ENCODE measurements around the gene HINFP.

DNA sequence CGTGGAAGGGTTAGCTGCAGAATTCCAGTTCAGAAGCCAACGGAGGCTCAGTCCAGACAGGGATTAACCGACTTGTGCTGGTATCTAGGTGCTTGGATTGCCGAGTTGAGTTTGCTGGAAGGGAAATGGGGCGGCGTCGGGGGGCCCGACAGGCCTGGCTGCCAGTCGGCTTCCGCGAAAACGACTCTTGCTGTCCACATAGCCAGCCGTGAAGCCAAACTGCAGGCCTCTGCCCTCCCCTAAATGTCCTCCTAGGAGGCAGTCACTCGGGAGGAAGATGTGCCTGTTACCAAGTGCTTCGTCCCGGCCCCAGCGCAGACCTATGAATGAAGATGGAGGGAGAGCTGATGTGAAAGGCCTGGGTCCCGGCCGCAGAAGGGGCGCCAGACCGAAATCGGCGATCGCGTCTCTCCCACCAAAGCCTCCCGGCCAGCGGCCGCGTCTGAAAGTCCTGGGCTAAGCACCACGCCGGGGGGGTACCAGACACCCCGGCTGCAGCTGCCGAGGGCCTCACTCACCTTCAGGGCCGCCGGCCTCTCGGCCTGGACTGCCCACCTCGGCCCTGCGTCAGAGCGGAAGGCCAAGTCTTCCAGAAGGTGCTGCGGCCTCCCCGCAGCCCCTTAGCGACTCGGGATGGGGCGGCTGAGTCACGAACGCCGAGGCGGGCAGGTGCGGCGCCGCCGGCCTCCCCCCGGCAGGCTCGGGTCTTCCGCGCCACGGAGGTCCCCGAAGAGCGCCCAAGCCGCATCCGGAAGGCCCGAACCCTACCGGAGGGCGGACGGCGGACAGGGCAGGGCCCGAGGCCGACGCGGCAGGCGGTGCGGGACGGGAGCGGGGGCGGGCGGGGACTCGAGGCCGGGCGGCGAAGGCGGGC, 27.2 kb upstream of the HINFP start:
- TF ChIP-seq, protein P1, sequence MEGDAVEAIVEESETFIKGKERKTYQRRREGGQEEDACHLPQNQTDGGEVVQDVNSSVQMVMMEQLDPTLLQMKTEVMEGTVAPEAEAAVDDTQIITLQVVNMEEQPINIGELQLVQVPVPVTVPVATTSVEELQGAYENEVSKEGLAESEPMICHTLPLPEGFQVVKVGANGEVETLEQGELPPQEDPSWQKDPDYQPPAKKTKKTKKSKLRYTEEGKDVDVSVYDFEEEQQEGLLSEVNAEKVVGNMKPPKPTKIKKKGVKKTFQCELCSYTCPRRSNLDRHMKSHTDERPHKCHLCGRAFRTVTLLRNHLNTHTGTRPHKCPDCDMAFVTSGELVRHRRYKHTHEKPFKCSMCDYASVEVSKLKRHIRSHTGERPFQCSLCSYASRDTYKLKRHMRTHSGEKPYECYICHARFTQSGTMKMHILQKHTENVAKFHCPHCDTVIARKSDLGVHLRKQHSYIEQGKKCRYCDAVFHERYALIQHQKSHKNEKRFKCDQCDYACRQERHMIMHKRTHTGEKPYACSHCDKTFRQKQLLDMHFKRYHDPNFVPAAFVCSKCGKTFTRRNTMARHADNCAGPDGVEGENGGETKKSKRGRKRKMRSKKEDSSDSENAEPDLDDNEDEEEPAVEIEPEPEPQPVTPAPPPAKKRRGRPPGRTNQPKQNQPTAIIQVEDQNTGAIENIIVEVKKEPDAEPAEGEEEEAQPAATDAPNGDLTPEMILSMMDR (conservative IDR thresholded peaks at IDR 0.05; ENCODE audit: low read length) = no peak
- TF ChIP-seq EZH2phosphoT487 (IDR thresholded peaks at IDR 0.05; ENCODE audit: borderline replicate concordance) = no peak
